ENCODE data around the gene EXOC3L2.
"Not testable (repeated sequence)": the region's sequence is repeated elsewhere in the genome, so short reads cannot be mapped to it uniquely, and the experiment has no call there.

Gene EXOC3L2

DNA sequence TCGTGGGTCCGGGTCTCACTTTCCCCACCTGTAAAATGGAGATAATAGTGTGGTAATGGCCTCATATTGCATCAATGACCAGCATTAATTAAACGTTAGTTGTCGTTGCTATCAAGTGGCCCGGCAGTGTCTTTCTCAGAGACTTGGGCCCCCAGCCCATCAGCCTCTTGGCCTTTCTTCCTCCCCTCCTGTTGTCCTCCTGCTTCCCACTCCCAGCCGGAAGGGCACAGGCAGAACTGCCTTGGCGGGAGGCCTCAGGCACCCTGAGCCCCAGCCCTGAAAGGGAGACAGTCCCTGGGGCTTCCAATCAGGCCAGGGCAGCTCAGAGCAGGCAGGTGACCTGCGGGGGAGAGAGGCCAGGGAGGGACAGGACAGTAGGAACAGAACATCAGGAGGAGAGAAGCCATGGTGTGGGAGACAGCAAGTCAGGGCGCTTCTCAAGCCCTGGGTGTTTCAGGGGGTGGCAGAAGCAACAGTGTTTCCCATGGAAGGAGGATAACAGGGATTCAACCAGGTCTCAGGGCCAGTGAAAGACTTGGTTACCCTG, 10.5 kb upstream of the EXOC3L2 start:
- no peak for DNase-seq

- DNase-seq: no peak
Observed at GRCh38 chr19:45254044-45254531, 8.9 kb upstream of the EXOC3L2 start.

DNA sequence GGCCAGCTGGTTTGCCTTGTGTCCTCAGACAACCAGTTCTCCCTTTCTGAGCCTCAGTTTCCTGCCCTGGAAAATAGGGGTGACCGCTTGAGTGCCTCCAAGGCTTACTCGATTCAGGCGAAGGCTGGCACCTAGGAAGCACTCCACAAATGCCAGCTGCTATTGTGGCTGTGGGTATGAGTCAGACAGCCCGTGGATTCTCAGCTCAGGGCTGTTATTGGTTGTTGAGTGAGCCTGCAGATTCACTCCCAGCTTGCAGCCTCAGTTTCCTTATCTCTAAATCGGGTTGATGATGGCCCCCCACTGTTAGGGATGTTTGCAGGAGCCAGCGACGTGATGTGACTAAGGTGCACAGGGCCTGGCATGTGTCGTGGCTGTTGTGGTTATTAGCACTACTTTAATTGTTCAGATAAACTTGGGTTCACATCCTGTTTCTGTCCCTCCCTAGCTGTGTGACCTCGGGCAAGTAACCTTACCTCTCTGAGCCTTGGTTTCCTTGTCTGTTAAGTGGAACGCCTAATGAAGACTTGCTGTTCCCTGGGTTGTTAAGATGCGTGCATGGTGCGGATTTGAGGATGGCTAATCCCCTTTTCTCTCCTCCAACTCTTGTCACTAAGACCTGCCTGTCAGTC, 8.3 kb upstream of the EXOC3L2 start:
- DNase-seq: no peak

- DNase-seq: no peak
Observed at GRCh38 chr19:45251452-45252354, 6.5 kb upstream of the EXOC3L2 start.

GRCh38 chr19:45250832-45251451, 5.7 kb upstream of the EXOC3L2 start, which contains the start of gene MARK4:
TSS of gene MARK4 (plus strand) at chr19:45251271. CDS start at chr19:45251589, 318 bp downstream.
- DNase-seq: peak; percentile 27

- DNase-seq: no peak
Observed at GRCh38 chr19:45250216-45250831, 5.1 kb upstream of the EXOC3L2 start.

DNA sequence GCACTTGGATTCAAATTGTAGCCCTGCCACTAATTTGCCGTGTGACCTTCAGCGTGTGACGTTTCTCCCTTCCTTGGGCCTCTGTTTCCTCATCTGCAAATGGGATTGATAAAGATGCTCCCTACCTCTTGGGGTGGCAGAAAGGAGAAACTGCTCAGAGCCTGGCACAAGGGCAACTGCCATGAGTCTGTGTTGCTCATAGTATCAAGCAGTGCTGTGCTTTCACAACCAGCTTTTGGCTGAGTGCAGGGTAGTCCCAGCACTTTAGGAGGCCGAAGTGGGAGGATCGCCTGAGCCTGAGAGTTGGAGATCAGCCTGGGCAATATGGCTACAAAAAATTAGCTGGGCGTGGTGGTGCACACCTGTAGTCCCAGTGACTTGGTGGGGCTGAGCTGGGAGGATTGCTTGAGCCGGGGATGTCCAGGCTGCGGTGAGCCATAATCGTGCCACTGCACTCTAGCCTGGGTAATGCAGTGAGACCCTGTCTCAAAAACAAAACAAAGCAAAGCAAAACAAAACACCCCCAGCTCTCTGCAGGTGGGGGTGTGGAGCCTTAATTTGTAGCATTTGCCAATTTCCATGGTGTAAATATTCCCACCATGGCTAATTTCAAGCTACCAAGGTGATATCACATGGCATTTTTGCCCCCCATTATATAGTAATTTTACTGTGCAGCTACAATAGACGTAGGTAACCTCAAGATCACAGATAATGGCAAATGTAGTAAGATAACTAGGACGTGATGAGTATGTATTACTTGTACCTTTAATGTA, 4.2 kb upstream of the EXOC3L2 start:
- no peak for DNase-seq

DNA sequence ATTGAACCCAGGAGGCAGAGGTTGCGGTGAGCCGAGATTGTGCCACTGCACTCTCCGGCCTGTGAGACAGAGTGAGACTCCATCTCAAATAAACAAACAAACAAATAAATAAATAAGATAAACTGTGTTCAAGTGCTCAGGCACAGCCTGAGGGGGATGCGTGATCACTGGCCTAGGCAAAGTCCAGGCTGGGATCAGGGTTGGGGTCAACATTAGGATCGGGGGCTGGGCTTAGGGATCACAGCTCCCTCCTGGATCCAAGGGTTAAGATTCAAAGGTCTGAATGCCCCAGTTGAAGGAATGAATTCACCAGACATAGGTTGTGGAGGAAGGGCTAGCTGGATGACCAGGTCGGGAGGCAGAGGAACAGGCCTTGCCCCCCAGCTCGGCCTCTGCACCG, 1.9 kb upstream of the EXOC3L2 start:
- DNase-seq: no peak

- DNase-seq: no peak
Observed at GRCh38 chr19:45245826-45246225, 619 bp upstream of the EXOC3L2 start.

DNA sequence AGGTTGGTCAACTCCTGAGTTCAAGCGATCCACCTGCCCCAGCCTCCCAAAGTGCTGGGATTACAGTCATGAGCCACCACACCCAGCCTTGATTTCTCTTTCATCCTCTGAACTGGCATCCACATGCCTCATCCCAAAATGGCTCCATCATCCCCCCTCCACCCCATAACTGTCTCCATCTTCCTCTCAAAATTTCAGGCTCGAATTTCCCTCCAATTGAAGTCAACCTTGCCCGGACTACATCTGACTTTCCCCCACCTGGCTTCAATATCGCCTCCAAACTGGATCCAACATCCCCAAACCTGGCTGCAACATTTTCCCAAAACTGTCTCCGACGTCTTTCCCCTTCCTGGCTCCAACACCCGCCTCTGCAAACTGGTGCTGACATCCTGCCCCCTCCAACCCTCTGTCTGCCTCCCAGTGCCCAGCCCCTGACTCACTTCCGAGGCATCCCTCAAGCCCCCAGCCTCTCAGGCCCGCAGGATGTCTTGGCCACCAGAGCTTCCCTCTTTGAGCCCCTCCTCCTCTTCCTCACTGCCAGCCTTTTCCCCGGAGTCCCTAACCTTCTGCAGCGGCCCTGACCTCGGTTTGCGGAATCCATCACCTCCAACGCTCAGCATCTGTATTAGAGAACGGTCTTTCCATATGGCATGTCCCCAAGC, 943 bp downstream of the EXOC3L2 start:
- no peak for DNase-seq

GRCh38 chr19:45243144-45243732, 2.0 kb downstream of the EXOC3L2 start:
- DNase-seq: no peak

DNA sequence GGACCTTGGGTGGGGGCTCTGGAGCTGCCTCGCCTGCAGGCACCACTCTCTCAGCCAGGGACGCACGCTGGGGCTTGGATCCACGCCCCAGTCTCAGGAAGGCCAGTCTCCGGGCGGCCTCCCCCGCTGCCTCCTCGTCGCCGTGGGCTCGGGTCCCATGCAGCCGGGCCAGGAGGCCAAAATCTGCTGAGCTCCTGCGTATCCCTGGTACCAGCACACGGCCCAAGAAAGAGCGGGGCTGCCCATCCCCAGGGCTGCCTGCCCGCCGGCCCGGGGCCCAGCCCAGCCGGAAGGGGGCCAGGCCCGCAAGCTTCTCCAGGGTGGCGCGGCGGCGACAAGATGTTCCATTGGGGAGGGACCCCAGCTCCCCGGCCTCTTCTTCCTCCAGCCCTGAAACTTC, 6.7 kb downstream of the EXOC3L2 start:
- no peak for DNase-seq

DNA sequence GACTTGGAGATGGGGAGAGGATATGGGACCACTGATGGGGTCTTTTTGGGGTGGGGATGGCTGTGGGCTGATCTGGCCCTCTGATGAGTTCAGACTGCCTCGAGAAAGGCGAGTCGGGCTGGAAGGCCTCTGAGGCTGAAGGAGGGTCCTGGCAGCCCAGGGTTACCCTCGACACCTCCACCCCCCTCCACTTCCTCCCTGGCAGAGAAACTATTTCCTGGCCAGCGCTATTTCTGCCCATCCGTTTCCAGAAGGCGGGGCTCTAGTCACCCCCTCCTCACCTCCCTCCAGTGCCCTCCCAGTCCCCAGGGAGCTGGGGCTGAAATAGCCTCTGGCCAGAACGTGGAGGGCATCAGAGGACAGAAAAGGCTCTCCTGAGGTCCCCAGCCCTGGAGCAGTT, 9.7 kb downstream of the EXOC3L2 start:
- no peak for DNase-seq

GRCh38 chr19:45234089-45234869, 10.9 kb downstream of the EXOC3L2 start:
- no peak for DNase-seq

DNA sequence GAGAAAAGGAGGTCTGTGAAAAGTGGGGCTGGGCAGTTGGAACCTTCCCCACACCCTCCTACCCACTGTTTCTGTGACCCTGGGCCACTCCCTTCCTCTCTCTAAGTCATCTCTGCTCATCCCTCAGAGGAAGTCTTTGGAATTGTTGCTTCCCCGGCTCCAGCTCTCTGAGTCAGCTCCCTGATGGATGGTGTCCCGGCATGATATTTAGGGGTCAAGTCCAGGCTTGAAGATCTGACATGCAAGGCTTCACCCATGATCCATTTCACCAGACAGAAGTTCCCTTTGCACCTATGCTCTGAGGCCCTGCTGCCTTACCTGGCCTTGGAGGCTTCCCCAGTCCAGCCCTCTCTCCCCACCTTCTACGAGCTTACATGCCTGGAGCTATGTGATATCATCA, 13.3 kb downstream of the EXOC3L2 start:
- DNase-seq: no peak

GRCh38 chr19:45229056-45229455, 16.2 kb downstream of the EXOC3L2 start:
- DNase-seq: not testable (repeated sequence)

GRCh38 chr19:45224645-45225044, 20.6 kb downstream of the EXOC3L2 start:
- DNase-seq: no peak

DNA sequence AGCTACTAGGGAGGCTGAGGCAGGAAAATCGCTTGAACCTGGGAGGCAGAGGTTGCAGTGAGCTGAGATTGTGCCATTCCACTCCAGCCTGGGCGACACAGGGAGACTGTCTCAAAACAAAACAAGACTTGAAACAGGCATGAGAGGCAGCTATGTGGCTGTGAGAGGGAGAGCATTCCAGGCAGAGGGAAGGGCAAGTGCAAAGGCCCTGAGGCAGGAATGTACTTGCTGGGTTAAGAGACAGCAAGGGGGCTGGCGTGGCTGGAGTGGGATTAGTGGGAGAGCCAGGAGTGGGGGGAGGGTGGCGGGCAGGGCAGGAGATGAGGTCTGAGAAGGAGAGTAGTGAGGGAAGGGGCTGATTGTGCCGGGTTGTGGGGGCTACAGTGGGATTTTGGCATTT, 21.3 kb downstream of the EXOC3L2 start:
- no peak for DNase-seq

- DNase-seq: no peak
Observed at GRCh38 chr19:45222724-45223123, 22.5 kb downstream of the EXOC3L2 start.

Measured in NCI-H187 treated with DMSO at 0.1 percent for 48 hours (cell line).